H9 (cell line): ENCODE data around the gene RGL2. TPM values are rescaled to one million over a fixed set of nuclear protein-coding genes. Genes with fewer than 3 reads are reported as not detected.
A peak's percentile ranks its signal among the peaks of the same experiment; 100 is the strongest.

ENCODE experiments used
- DNase-seq: peaks from one replicate; pipeline ENCODE4 v3.0.0-alpha.2; 2017
- H2AFZ ChIP-seq: one replicate; pipeline ENCODE4 v1.6.1; 2013; ENCODE audit warnings: mild to moderate bottlenecking, low read length, control low read depth, moderate library complexity
- H2AK5ac ChIP-seq: 2 replicates; pipeline ENCODE4 v1.6.1; 2013; ENCODE audit warnings: low read length, control low read depth, mixed read lengths; ENCODE audit not compliant: insufficient read length
- H2BK120ac ChIP-seq: one replicate; pipeline ENCODE4 v1.6.1; 2013; ENCODE audit warnings: low read depth, mild to moderate bottlenecking, low read length, control low read depth, inconsistent platforms; ENCODE audit not compliant: poor library complexity, severe bottlenecking
- H2BK12ac ChIP-seq: 2 replicates; pipeline ENCODE4 v1.6.1; 2013; ENCODE audit warnings: low read length, control low read depth, mixed read lengths, low read depth; ENCODE audit not compliant: insufficient read length
- H2BK15ac ChIP-seq: 2 replicates; pipeline ENCODE4 v1.6.1; 2013; ENCODE audit warnings: low read depth, low read length, control low read depth
- H2BK20ac ChIP-seq: one replicate; pipeline ENCODE4 v1.6.1; 2013; ENCODE audit warnings: low read depth, mild to moderate bottlenecking, low read length, control low read depth, inconsistent platforms; ENCODE audit not compliant: poor library complexity, severe bottlenecking
- H2BK5ac ChIP-seq: 2 replicates; pipeline ENCODE4 v1.6.1; 2013; ENCODE audit warnings: low read length, control low read depth, mixed read lengths; ENCODE audit not compliant: insufficient read length
- H3K14ac ChIP-seq: 2 replicates; pipeline ENCODE4 v1.6.1; 2013; ENCODE audit warnings: low read length, control low read depth; ENCODE audit not compliant: insufficient read depth
- H3K18ac ChIP-seq: 2 replicates; pipeline ENCODE4 v1.6.1; 2013; ENCODE audit warnings: low read depth, mild to moderate bottlenecking, mixed read lengths, low read length, control low read depth; ENCODE audit not compliant: insufficient read length
- H3K23ac ChIP-seq: 2 replicates; pipeline ENCODE4 v1.6.1; 2013; ENCODE audit warnings: low read length, control low read depth, mixed read lengths, low read depth; ENCODE audit not compliant: insufficient read length
- H3K23me2 ChIP-seq: 2 replicates; pipeline ENCODE4 v1.6.1; 2013; ENCODE audit warnings: low read depth, mild to moderate bottlenecking, mixed read lengths, low read length, control low read depth; ENCODE audit not compliant: insufficient read length, poor library complexity, severe bottlenecking
- H3K27ac ChIP-seq: 2 replicates; pipeline ENCODE4 v1.5.1; 2013; ENCODE audit warnings: low read length, control low read depth, mixed read lengths, low read depth; ENCODE audit not compliant: insufficient read length
- H3K27me3 ChIP-seq: 2 replicates; pipeline ENCODE4 v1.6.1; 2013; ENCODE audit warnings: low read length, control low read depth, inconsistent platforms; ENCODE audit not compliant: insufficient read depth
- H3K4ac ChIP-seq: 2 replicates; pipeline ENCODE4 v1.6.1; 2013; ENCODE audit warnings: low read depth, mild to moderate bottlenecking, control low read depth, inconsistent platforms, low read length, moderate library complexity
- H3K4me1 ChIP-seq: 2 replicates; pipeline ENCODE4 v1.6.1; 2013; ENCODE audit warnings: low read length, control low read depth, inconsistent platforms; ENCODE audit not compliant: insufficient read depth
- H3K4me2 ChIP-seq: 2 replicates; pipeline ENCODE4 v1.6.1; 2013; ENCODE audit warnings: low read length, control low read depth, mixed read lengths; ENCODE audit not compliant: insufficient read length, insufficient read depth
- H3K56ac ChIP-seq: 2 replicates; pipeline ENCODE4 v1.6.1; 2013; ENCODE audit warnings: low read depth, mild to moderate bottlenecking, mixed read lengths, low read length, control low read depth; ENCODE audit not compliant: insufficient read length
- H3K79me1 ChIP-seq: 2 replicates; pipeline ENCODE4 v1.6.1; 2013; ENCODE audit warnings: low read depth, mild to moderate bottlenecking, moderate library complexity, low read length, control low read depth, inconsistent platforms; ENCODE audit not compliant: insufficient read depth, poor library complexity, severe bottlenecking
- H3K79me2 ChIP-seq: 2 replicates; pipeline ENCODE4 v1.6.1; 2013; ENCODE audit warnings: low read length, control low read depth, inconsistent platforms; ENCODE audit not compliant: insufficient read depth
- H3K9ac ChIP-seq: 2 replicates; pipeline ENCODE4 v1.6.1; 2013; ENCODE audit warnings: low read length, control low read depth, mixed read lengths; ENCODE audit not compliant: insufficient read length; ENCODE audit errors: extremely low read depth
- H3K9me3 ChIP-seq: one replicate; pipeline ENCODE4 v1.6.1; 2013; ENCODE audit warnings: low read depth, low read length, inconsistent platforms; ENCODE audit not compliant: control insufficient read depth
- H3T11ph ChIP-seq: one replicate; pipeline ENCODE4 v1.6.1; 2013; ENCODE audit warnings: mild to moderate bottlenecking, low read length, control low read depth, inconsistent platforms
- H4K20me1 ChIP-seq: one replicate; pipeline ENCODE4 v1.6.1; 2013; ENCODE audit not compliant: control insufficient read depth, insufficient read length, insufficient read depth
- H4K5ac ChIP-seq: 2 replicates; pipeline ENCODE4 v1.6.1; 2013; ENCODE audit warnings: low read depth, mild to moderate bottlenecking, mixed read lengths, low read length, control low read depth; ENCODE audit not compliant: insufficient read length
- H4K8ac ChIP-seq: replicated peaks from 2 replicates; pipeline ENCODE4 v1.6.1; 2013; ENCODE audit warnings: low read length, control low read depth, mixed read lengths, low read depth; ENCODE audit not compliant: insufficient read length
- H4K91ac ChIP-seq: 2 replicates; pipeline ENCODE4 v1.6.1; 2013; ENCODE audit warnings: low read depth, mild to moderate bottlenecking, moderate library complexity, mixed read lengths, low read length, control low read depth; ENCODE audit not compliant: insufficient read length
- H3K27ac Mint-ChIP-seq, 3 experiments: 2 replicates in 2 of 3; 3 replicates in 1 of 3; pipeline ENCODE4 v1.8.0; 2020 to 2021; ENCODE audit warnings: mixed read lengths in 3 of 3, mild to moderate bottlenecking in 1 of 3, moderate library complexity in 1 of 3
- H3K27me3 Mint-ChIP-seq: 2 replicates; pipeline ENCODE4 v1.8.0; 2021; ENCODE audit warnings: low read depth, mild to moderate bottlenecking, moderate library complexity, mixed read lengths
- H3K36me3 Mint-ChIP-seq, 3 experiments: 2 replicates in 2 of 3; 3 replicates in 1 of 3; pipeline ENCODE4 v1.8.0; 2020 to 2021; ENCODE audit warnings: low read depth in 3 of 3, mixed read lengths in 3 of 3; ENCODE audit not compliant: insufficient read depth in 1 of 3
- H3K4me1 Mint-ChIP-seq, 2 experiments: 2 replicates each; pipeline ENCODE4 v1.8.0; 2020; ENCODE audit warnings: mixed read lengths in 2 of 2
- H3K4me3 Mint-ChIP-seq, 2 experiments: 2 replicates in 1 of 2; 3 replicates in 1 of 2; pipeline ENCODE4 v1.8.0; 2020 to 2021; ENCODE audit warnings: mild to moderate bottlenecking in 2 of 2, mixed read lengths in 2 of 2, moderate library complexity in 1 of 2
- H3K9me3 Mint-ChIP-seq, 2 experiments: 2 replicates in 1 of 2; 3 replicates in 1 of 2; pipeline ENCODE4 v1.8.0; 2020; ENCODE audit warnings: mild to moderate bottlenecking in 2 of 2, mixed read lengths in 2 of 2, moderate library complexity in 1 of 2
- WGBS: extraction: QIAGEN DNeasy Blood & Tissue Kit; methylation state at CpG from one replicate; pipeline ENCODE4 v1.1.7; 2013; ENCODE audit warnings: missing lambda C conversion rate, low lambda C conversion rate, mixed read lengths; ENCODE audit not compliant: insufficient read length; ENCODE audit errors: extremely low coverage; 5-methylcytosine and 5-hydroxymethylcytosine counted together
- total RNA-seq: library from RNA; stranded (reverse); gene quantifications from 2 replicates; pipeline ENCODE4 v1.2.1, GENCODE V29; 2021
- TF ChIP-seq, protein P1 (sequence below): fragments of 200-600 bp; sonication (generic); conservative IDR thresholded peaks from 3 replicates; pipeline ENCODE4 v1.8.0; 2021; ENCODE audit warnings: antibody characterized with exemption, mild to moderate bottlenecking

Gene RGL2
- total RNA-seq, 1 experiment from 2014 or later, result 74.3 TPM

DNA sequence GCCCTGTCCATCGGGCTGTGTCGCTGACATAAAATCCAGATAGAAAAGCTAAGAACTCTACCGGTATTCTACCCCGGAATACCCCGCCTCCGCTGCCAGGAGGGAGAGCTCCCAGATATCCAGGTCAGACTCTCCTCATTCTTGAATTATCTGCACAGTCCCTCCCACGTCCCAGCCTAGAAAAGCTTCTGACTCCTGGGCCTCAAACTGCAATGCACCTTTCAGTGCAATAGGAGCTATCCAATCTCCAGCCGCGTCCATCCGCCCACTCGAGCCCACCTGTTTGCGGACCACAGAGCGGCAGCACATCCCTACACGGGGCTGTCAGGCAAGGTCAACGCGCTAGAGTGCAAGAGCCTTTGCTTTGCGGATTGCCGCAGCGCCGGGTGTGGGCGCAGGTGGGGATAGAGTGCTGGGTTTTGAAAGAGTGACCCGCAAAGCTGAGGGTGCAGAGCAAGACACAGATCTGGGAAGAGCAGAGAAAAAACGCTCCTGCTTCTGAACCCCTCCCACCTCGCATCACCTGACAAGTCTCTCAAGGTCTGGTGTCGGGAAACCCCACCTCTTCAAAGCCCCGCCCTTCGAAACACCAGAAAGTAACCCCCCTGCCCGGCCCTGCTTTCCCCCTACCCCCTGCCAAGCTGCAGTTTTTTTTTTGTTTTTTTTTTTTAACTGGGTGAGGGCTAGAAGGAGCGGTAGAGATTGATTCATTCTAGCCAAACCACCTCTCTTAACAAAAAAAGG, 13.8 kb upstream of the RGL2 start:
- peak; percentile 94 for DNase-seq
- WGBS, result no CpG with 5 or more reads among the region's 29 CpGs
- peaks cover 29 to 38% of the 10 kb centered on the region in 2 experiments for H3K4me1 Mint-ChIP-seq
- no peak overlapping the region for H3K23ac ChIP-seq
- H3K79me1 ChIP-seq, result no peaks in the 10 kb centered on the region
- H4K5ac ChIP-seq, result no peak overlapping the region
- H2AK5ac ChIP-seq, result no peak overlapping the region
- no peak overlapping the region for H3K27ac ChIP-seq
- no peak overlapping the region for H2AFZ ChIP-seq
- peaks cover 2 to 14% (median 4%) of the 10 kb centered on the region in 3 experiments; a peak in 5 of 7 replicates for H3K36me3 Mint-ChIP-seq
- H3K27me3 ChIP-seq, result no peaks in the 10 kb centered on the region
- H2BK20ac ChIP-seq, result no peak overlapping the region
- H2BK15ac ChIP-seq, result no peak overlapping the region
- no peaks in the 10 kb centered on the region for H4K20me1 ChIP-seq
- no peaks in the 10 kb centered on the region for H3K9me3 Mint-ChIP-seq
- no peak overlapping the region for H2BK120ac ChIP-seq
- no peaks in the 10 kb centered on the region for H3K4me1 ChIP-seq
- no peak overlapping the region for H2BK12ac ChIP-seq
- peak overlapping the region; percentile 54 for H3K18ac ChIP-seq
- TF ChIP-seq, protein P1, sequence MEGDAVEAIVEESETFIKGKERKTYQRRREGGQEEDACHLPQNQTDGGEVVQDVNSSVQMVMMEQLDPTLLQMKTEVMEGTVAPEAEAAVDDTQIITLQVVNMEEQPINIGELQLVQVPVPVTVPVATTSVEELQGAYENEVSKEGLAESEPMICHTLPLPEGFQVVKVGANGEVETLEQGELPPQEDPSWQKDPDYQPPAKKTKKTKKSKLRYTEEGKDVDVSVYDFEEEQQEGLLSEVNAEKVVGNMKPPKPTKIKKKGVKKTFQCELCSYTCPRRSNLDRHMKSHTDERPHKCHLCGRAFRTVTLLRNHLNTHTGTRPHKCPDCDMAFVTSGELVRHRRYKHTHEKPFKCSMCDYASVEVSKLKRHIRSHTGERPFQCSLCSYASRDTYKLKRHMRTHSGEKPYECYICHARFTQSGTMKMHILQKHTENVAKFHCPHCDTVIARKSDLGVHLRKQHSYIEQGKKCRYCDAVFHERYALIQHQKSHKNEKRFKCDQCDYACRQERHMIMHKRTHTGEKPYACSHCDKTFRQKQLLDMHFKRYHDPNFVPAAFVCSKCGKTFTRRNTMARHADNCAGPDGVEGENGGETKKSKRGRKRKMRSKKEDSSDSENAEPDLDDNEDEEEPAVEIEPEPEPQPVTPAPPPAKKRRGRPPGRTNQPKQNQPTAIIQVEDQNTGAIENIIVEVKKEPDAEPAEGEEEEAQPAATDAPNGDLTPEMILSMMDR, result no peak; the same call in 2 of the 3 replicates
- H4K8ac ChIP-seq, result no peak overlapping the region
- H3K4me2 ChIP-seq, result peak overlapping the region; percentile 92
- H3K56ac ChIP-seq, result no peak overlapping the region
- H3K23me2 ChIP-seq, result peaks cover 31% of the 10 kb centered on the region
- peak overlapping the region in 2 of 3 experiments; percentile 41 to 95; a peak in 3 of 7 replicates for H3K27ac Mint-ChIP-seq
- H3K4me3 Mint-ChIP-seq, result peak overlapping the region; percentile 83 to 97
- H3K4ac ChIP-seq, result no peak overlapping the region
- H3K27me3 Mint-ChIP-seq, result no peaks in the 10 kb centered on the region; the same call in 1 of the 2 replicates
- H3K79me2 ChIP-seq, result no peaks in the 10 kb centered on the region
- no peak overlapping the region for H3T11ph ChIP-seq
- no peak overlapping the region for H2BK5ac ChIP-seq
- no peaks in the 10 kb centered on the region for H3K9me3 ChIP-seq
- no peak overlapping the region; the same call in 1 of the 2 replicates for H3K14ac ChIP-seq
- peak overlapping the region; percentile 48 for H3K9ac ChIP-seq
- no peak overlapping the region for H4K91ac ChIP-seq
